ENCODE measurements around the gene MRPL11. TPM values are rescaled to one million over a fixed set of nuclear protein-coding genes. Genes with fewer than 3 reads are reported as not detected.

MRPL11 gene
- polyA plus RNA-seq, 12 donors: 42.2 to 62.4 (median 46.3) TPM; not detected in 1

DNA sequence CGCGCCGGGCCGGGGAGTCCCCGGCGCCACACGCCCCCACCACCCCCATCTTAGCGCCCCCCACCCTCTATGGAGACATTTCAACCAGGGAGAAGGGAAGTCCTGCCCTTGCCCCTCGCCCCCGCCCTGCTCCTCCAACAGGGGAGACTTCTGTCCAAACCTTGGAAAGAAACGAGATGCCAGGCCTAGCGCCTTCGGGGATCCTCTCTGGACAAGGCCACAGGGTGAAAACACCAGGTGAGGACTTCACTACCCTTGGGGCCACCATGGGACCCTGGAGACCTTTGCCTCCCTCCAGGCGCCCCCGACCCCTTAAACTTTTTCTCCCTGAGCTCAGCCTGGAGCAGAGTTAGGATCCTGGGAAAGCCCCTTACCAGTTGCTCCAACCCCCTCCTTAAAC lies 29.4 kb downstream of the MRPL11 start:
- no peak for DNase-seq

- DNase-seq: peak; percentile 90
Observed at GRCh38 chr11:66408488-66409214, 30.0 kb downstream of the MRPL11 start.

DNA sequence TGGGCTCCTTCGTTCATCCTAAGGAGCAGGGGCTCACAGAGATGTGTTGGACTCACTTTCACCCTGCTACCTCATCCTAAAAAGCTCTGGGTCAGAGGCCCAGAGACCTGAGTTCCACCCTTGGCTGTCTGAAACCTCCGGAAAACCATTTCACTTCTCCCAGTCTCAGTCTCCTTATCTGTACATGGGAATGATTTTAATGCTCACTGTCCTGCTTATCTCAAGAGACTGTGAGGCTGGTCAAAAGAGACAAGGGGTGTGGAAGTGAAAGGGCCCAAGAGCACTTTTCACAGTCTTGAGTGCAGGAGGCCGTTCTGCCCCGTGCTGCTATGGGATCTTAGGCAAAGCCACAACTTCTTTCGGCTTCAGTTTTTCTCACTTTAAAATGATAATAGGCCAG lies 31.0 kb downstream of the MRPL11 start:
- DNase-seq: no peak

DNA sequence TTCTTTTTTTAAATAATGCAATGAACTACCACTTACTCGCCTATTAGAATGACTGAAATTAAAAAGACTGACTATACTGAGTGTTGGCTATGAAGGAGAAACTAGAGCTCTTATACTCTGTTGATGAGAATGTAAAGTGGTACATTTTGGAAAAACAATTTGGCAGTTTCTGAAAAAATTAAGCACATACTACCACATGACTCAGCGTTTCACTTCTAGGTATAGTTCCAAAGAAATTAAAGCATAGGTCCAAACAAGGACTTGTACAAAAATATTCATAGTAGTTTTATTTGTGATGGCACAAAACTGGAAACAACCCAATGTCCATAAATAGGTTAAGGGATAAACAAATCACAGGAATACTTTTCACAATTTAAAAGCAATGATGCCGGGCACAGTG lies 44.7 kb downstream of the MRPL11 start:
- DNase-seq: no peak

- DNase-seq: no peak
Observed at GRCh38 chr11:66391322-66391721, 47.3 kb downstream of the MRPL11 start.

DNA sequence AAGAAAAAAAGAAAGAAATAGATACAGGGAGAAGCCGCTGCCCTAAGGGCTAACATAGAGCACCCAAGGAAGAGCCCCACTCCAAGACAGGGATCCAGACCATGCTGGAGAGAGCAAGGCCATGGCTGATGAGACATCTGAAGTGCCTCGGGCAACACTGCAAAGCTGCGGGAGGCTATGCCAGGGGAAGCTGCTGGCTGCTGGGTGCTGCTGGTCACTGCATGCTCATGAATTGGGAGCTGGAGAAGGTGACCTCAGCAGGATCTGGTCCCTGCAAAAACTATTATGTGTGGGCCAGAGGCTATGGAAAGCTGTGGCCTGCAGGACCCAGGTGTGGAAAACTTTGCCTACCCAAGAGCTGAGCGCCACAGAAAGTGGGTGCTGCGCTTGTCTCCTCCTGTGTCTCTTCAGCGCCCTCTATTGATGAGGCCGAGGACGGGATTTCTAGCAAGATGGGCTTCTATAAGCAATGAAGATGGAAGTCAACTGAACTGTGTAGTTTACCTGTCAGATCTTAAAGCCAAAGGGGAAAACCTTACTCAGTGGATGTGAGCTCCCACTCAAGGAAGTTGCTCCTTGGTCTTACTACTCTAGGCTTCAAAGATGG lies 49.8 kb downstream of the MRPL11 start:
- DNase-seq: no peak

DNA sequence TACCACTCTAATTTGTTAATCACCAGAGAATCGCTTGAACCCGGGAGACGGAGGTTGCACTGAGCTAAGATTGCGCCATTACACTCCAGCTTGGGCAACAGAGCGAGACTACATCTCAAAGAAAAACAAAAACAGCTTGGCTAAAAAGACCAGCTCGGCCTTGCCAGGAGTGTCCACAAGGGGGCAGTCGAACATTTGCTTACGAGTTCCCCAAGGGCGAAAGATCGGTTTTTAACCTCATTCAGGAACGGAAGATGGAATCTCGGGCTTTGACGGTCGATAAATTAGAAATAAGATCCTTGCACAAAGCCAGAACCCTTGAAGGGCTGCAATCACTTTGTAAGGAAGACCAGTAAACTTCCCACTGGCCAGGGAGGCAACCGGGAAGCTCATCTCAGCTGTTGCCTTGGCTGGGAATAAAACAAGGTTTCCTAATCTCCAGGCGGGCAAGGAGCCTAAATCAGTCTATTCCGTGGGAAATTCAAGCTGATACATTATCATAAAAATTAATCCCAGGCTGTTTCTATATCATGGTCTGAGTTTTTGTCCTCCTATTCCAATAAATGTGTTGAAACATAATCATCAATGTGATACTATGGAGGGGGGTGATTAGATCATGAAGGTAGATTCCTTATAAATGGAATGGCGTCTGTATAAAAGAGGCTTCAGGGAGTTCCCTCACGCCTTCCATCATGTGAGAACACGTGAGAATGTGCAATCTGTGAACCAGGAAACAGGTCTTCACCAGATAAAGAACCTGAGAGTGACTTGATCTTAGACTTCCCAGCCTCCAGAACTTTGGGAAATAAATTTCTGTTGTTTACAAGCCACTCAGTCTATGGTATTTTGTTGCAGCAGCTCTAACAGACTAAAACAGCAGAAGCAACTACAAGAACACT lies 52.2 kb downstream of the MRPL11 start:
- DNase-seq: peak; percentile 76

Other genes with a start within 250 kb of the MRPL11 start
- gene KLC2, start 181.1 kb downstream of the MRPL11 start, polyA plus RNA-seq (ENCODE audit: insufficient read length in 12 of 12): 10 to 100 TPM in 10 of 12 donors, 1 to 10 TPM in 1, not detected in 1; 8.3 to 21.6 (median 14.8) TPM
- gene RAB1B, start 170.2 kb downstream of the MRPL11 start, polyA plus RNA-seq (ENCODE audit: insufficient read length in 12 of 12): 100 to 1,000 TPM in 2 of 12 donors, 10 to 100 TPM in 9, not detected in 1; 74.0 to 118 (median 89.9) TPM
- gene CNIH2, start 160.7 kb downstream of the MRPL11 start, polyA plus RNA-seq (ENCODE audit: insufficient read length in 12 of 12): 1 to 10 TPM in 11 of 12 donors, not detected in 1; 1.6 to 9.4 (median 4.7) TPM
- gene YIF1A, start 149.7 kb downstream of the MRPL11 start, polyA plus RNA-seq (ENCODE audit: insufficient read length in 12 of 12): 100 to 1,000 TPM in 1 of 12 donors, 10 to 100 TPM in 10, not detected in 1; 30.1 to 132 (median 40.9) TPM
- gene TMEM151A, start 147.0 kb downstream of the MRPL11 start, polyA plus RNA-seq (ENCODE audit: insufficient read length in 12 of 12): under 1 TPM in 1 of 12 donors, not detected in 11; 0.08 TPM
- 100 to 1,000 TPM in 4 of 12 donors, 10 to 100 TPM in 7, not detected in 1; 58.8 to 208 (median 73.9) TPM for gene CD248, start 121.8 kb downstream of the MRPL11 start, polyA plus RNA-seq (ENCODE audit: insufficient read length in 12 of 12)
- 10 to 100 TPM in 1 of 12 donors, 1 to 10 TPM in 9, not detected in 2; 4.1 to 11.7 (median 5.9) TPM for gene RIN1, start 102.4 kb downstream of the MRPL11 start, polyA plus RNA-seq (ENCODE audit: insufficient read length in 12 of 12)
- 10 to 100 TPM in 11 of 12 donors, not detected in 1; 14.7 to 28.4 (median 19.2) TPM for gene BRMS1, start 93.7 kb downstream of the MRPL11 start, polyA plus RNA-seq (ENCODE audit: insufficient read length in 12 of 12)
- gene B4GAT1, start 91.2 kb downstream of the MRPL11 start, polyA plus RNA-seq (ENCODE audit: insufficient read length in 12 of 12): 10 to 100 TPM in 11 of 12 donors, not detected in 1; 16.0 to 25.2 (median 20.3) TPM
- 10 to 100 TPM in 11 of 12 donors, not detected in 1; 13.7 to 38.4 (median 25.3) TPM for gene SLC29A2, start 67.1 kb downstream of the MRPL11 start, polyA plus RNA-seq (ENCODE audit: insufficient read length in 12 of 12)
- under 1 TPM in 8 of 12 donors, not detected in 4; 0.07 to 0.58 (median 0.22) TPM for gene NPAS4, start 17.8 kb downstream of the MRPL11 start, polyA plus RNA-seq (ENCODE audit: insufficient read length in 12 of 12)
- gene PELI3, start 28.1 kb upstream of the MRPL11 start, polyA plus RNA-seq (ENCODE audit: insufficient read length in 12 of 12): 1 to 10 TPM in 11 of 12 donors, not detected in 1; 4.2 to 10.0 (median 5.2) TPM
- 10 to 100 TPM in 11 of 12 donors, not detected in 1; 15.5 to 45.8 (median 21.7) TPM for gene DPP3, start 41.6 kb upstream of the MRPL11 start, polyA plus RNA-seq (ENCODE audit: insufficient read length in 12 of 12)
- gene BBS1, start 71.8 kb upstream of the MRPL11 start, polyA plus RNA-seq (ENCODE audit: insufficient read length in 12 of 12): 10 to 100 TPM in 11 of 12 donors, not detected in 1; 15.8 to 34.2 (median 20.8) TPM
- 1 to 10 TPM in 11 of 12 donors, not detected in 1; 2.9 to 8.1 (median 4.9) TPM for gene ZDHHC24, start 107.2 kb upstream of the MRPL11 start, polyA plus RNA-seq (ENCODE audit: insufficient read length in 12 of 12)
- 100 to 1,000 TPM in 5 of 12 donors, 10 to 100 TPM in 6, not detected in 1; 26.5 to 263 (median 61.4) TPM for gene ACTN3, start 108.1 kb upstream of the MRPL11 start, polyA plus RNA-seq (ENCODE audit: insufficient read length in 12 of 12)
- gene CTSF, start 129.8 kb upstream of the MRPL11 start, polyA plus RNA-seq (ENCODE audit: insufficient read length in 12 of 12): 10 to 100 TPM in 11 of 12 donors, not detected in 1; 23.6 to 41.0 (median 29.6) TPM
- gene CCDC87, start 154.2 kb upstream of the MRPL11 start, polyA plus RNA-seq (ENCODE audit: insufficient read length in 12 of 12): under 1 TPM in 9 of 12 donors, not detected in 3; 0.08 to 0.27 (median 0.12) TPM
- gene CCS, start 154.3 kb upstream of the MRPL11 start, polyA plus RNA-seq (ENCODE audit: insufficient read length in 12 of 12): 10 to 100 TPM in 11 of 12 donors, not detected in 1; 23.2 to 49.3 (median 29.5) TPM
- 10 to 100 TPM in 11 of 12 donors, not detected in 1; 32.3 to 55.3 (median 37.4) TPM for gene RBM14, start 177.8 kb upstream of the MRPL11 start, polyA plus RNA-seq (ENCODE audit: insufficient read length in 12 of 12)
- gene RBM4, start 199.9 kb upstream of the MRPL11 start, polyA plus RNA-seq (ENCODE audit: insufficient read length in 12 of 12): 100 to 1,000 TPM in 11 of 12 donors, not detected in 1; 107 to 161 (median 147) TPM
- gene RBM4B, start 239.0 kb upstream of the MRPL11 start, polyA plus RNA-seq (ENCODE audit: insufficient read length in 12 of 12): 10 to 100 TPM in 11 of 12 donors, not detected in 1; 29.2 to 54.5 (median 34.5) TPM

Measured in muscle of arm (tissue), 12 donors.